CMK (cell line): ENCODE results near the gene SRL.
"Not testable (repeated sequence)": the region's sequence is repeated elsewhere in the genome, so short reads cannot be mapped to it uniquely, and the experiment has no call there.

Experiments used
- DNase-seq: peaks from one replicate; pipeline ENCODE4 v3.0.0-alpha.2; 2010; ENCODE audit warnings: low read depth

SRL gene

DNA sequence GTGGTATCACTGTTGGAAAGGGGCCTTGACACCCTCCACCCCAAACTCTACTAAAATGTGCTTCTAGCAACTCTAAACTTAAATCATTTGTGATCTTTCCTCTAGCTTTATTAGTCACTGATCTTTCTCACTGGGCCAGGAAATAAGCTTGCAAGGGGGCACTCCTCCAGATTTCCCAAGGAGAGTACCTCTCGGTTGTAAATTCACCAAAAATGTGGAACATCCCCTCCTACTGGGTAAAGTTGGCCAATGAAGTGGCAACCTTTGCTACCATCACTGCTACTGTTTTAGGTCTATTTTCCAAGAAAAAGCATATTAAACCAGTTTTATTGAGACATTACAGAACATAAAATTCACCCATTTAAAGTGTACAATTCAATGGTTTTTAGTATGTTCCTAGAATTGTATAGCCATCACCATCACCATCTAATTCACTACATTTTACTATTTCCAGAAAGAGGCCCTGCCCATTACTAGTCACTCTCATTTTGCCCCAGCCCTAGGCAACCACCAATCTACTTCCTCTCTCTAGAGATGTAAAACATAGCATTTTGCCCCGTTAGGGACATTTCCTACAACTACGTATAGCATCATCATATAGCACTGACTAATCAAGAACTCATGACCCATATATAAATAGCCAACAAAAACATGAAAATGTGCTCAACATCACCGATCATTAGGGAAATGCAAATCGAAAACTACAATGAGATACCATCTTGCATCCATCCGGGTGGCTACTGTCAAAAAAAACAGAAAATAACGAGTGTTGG, 81.0 kb downstream of the SRL start:
- no peak for DNase-seq

- no peak for DNase-seq
Observed at GRCh38 chr16:4159726-4160125, 82.2 kb downstream of the SRL start.

DNA sequence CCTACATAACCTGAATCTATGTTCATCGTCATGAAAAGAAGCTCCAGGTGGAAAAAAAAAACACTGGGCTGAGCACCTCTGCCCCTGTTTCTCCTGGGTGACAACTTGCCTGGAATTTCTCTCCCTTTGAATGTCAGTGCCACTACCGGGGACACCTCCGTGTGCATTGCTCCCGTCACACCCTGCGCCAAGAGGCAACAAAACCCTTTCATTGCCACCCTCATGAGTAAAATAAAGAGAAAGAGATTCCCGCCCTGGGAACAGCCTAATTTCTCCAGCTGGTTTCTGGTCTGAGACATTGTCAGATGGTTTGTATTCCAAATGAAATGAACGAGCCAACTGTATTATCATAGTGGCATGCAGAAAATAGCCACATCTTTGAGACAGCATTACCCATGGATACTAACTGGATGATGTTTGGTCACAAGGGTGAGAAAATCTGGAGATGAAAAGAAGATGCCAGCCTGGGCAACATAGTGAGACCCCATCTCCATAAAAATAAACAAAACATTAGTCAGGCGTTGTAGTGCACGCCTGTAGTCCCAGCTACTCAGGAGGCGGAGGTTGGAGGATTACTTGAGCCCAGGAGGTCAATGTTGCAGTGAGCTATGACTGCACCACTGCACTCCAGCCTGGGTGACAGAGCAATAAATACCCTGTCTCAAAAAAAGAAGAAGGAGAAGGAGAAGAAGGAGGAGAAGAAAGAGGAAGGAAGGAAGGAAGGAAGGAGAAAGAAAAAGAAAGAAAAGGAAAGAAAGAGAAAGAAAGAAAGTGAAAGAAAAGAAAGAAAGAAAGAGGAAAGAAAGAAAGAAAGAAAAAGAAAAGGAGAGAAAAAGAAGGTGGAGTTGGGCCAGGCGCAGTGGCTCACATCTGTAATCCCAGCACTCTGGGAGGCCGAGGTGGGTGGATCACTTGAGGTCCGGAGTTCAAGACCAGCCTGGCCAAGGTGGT, 83.5 kb downstream of the SRL start:
- DNase-seq, result no peak

GRCh38 chr16:4157376-4157825, 84.5 kb downstream of the SRL start:
- no peak for DNase-seq

DNA sequence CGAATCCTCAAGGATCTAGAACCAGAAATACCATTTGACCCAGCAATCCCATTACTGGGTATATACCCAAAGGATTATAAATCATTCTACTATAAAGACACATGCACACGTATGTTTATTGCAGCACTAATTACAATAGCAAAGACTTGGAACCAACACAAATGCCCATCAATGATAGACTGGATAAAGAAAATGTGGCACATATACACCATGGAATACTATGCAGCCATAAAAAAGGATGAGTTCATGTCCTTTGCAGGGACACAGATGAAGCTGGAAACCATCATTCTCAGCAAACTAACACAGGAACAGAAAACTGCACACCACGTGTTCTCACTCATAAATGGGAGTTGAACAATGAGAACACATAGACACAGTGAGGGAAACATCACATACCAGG, 85.4 kb downstream of the SRL start:
- DNase-seq, result not testable (repeated sequence)

GRCh38 chr16:4153364-4153763, 88.5 kb downstream of the SRL start:
- not testable (repeated sequence) for DNase-seq

GRCh38 chr16:4152267-4152666, 89.6 kb downstream of the SRL start:
- no peak for DNase-seq

GRCh38 chr16:4147236-4147635, 94.6 kb downstream of the SRL start:
- no peak for DNase-seq

- no peak for DNase-seq
Observed at GRCh38 chr16:4142268-4142667, 99.6 kb downstream of the SRL start.

- no peak for DNase-seq
Observed at GRCh38 chr16:4141604-4142003, 100.3 kb downstream of the SRL start.

DNA sequence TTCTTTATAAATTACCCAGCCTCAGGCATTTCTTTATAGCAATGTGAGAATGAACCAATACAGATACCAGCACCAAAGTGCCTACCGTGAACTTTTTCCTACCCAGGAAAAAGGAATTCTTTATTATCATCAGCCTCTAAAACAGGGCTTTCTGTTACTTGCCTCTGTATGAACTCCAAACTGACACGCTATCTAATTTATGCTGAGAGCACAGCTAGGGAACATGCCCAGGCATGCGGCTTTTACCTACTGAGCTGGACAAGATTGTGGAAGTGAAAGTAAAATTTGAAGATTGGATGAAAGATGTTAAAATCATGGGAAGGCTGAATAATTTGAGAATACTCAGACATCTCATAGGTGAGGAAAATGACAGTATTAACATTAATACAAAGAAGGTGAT, 101.2 kb downstream of the SRL start:
- no peak for DNase-seq

DNA sequence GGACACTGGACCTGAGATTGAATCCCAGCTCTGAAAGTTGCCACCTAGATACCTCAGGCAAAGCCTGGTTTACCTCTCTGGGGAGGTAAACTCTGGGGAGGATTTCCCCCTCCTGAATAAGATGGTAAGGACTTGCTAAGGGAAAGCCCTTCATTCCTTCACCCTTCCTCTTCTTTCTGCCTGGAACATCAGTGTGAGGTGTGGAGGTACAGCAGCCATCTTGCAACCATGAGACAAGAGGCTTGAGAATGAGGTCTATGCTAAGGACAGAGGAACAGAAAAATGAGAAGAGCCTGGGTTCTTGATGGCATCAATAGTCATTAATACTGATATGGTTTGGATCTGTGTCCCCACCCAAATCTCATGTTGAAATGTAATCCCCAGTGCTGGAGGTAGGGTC, 101.9 kb downstream of the SRL start:
- no peak for DNase-seq
